ENCODE measurements around the gene PRSS36. TPM values are rescaled to one million over a fixed set of nuclear protein-coding genes. Genes with fewer than 3 reads are reported as not detected.
A peak's percentile ranks its signal among the peaks of the same experiment; 100 is the strongest.

Gene PRSS36
- total RNA-seq, 1 experiment from 2014 or later: 0.12 TPM

- no peak for DNase-seq (ENCODE audit: low spot score)
These were observed 49.8 kb downstream of the PRSS36 start for GRCh38 chr16:31099860-31100638.

- DNase-seq (ENCODE audit: low spot score): peak; percentile 98
These were observed 55.3 kb downstream of the PRSS36 start, which contains the start of gene VKORC1 for GRCh38 chr16:31094424-31095120. Gene VKORC1 (minus strand): TSS chr16:31094797. CDS start chr16:31094729, 68 bp downstream.

- no peak for DNase-seq (ENCODE audit: low spot score)
These were observed 55.8 kb downstream of the PRSS36 start for GRCh38 chr16:31094088-31094423.

DNA sequence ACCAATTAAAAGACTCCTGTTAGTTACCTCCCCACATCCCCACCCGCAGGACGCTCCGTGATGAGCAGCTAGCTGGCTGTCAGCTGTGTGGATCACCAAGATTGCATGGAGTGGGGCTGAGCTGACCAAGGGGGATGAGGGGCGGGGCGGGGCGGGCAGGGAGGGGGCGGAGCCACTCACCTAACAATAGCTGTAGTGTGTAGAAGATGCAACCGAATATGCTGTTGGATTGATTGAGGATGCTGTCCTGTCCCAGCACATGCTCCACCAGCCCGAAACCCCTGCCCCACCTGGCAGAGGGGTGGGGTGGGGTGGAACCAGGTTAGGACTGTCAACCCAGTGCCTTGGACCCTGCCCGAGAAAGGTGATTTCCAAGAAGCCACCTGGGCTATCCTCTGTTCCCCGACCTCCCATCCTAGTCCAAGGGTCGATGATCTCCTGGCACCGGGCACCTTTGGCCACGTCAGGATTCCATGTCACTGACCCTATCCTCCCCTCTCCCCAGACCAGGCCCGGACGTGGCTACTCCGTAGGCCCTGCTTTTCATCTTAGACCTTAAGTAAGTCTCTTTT is 56.6 kb downstream of the PRSS36 start:
- DNase-seq (ENCODE audit: low spot score): peak; percentile 36

DNA sequence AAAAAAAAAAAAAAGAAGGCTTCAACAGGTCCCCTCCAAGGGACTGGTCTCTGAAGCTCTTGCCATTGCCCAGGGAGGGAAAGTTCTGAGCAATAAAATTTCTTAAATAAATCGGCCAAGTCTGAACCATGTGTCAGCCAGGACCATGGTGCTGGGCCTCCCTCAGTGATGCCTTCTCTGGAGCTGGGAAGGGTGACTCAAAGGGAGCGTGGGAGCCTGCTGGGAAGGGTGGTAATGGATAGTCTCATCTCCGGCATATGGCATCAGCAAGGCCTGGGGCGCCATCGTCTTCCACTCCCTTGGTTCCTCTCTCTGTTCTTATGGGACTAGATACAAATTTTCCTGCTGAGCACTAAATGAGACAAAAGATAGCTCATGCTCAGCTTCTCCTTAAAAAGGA is 57.5 kb downstream of the PRSS36 start:
- DNase-seq (ENCODE audit: low spot score): no peak

DNA sequence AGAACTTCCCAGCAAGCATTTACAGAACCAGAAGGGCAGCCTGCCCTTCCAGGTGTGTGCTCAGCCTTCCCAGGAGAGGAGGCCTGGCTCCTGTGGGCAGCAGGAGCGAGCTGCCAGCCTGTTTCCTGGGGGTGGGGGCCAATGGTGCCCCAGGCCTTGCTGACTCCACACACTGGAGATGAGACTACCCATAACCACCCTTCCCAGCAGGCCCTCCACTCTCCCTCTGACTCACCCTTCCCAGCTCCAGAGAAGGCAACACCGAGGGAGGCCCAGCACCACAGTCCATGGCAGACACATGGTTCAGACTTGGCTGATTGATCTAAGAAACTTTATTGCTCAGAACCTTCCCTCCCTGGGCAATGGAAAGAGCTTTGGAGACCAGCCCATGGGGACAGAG is 59.3 kb downstream of the PRSS36 start:
- DNase-seq (ENCODE audit: low spot score): no peak

- no peak for DNase-seq (ENCODE audit: low spot score)
These were observed 60.7 kb downstream of the PRSS36 start for GRCh38 chr16:31089199-31089598.

Other genes starting within 250 kb of the PRSS36 start
- 5.0 and 13.8 TPM in 2 replicates for gene FBXL19, start 226.5 kb downstream of the PRSS36 start, total RNA-seq (2014; rRNA removed; shearing (Covaris generic))
- 30.5 and 43.8 TPM in 2 replicates for gene ORAI3, start 201.0 kb downstream of the PRSS36 start, total RNA-seq (2014; rRNA removed; shearing (Covaris generic))
- 1.4 and 1.7 TPM in 2 replicates for gene SETD1A, start 192.3 kb downstream of the PRSS36 start, total RNA-seq (2014; rRNA removed; shearing (Covaris generic))
- 0.68 and 1.0 TPM in 2 replicates for gene HSD3B7, start 164.9 kb downstream of the PRSS36 start, total RNA-seq (2014; rRNA removed; shearing (Covaris generic))
- 0.04 TPM in 1 of 2 replicates, not detected in the other for gene STX1B, start 139.4 kb downstream of the PRSS36 start, total RNA-seq (2014; rRNA removed; shearing (Covaris generic))
- 10.5 and 15.7 TPM in 2 replicates for gene STX4, start 116.5 kb downstream of the PRSS36 start, total RNA-seq (2014; rRNA removed; shearing (Covaris generic))
- 5.6 and 7.0 TPM in 2 replicates for gene ZNF668, start 75.8 kb downstream of the PRSS36 start, total RNA-seq (2014; rRNA removed; shearing (Covaris generic))
- 6.4 and 6.9 TPM in 2 replicates for gene ZNF646, start 75.6 kb downstream of the PRSS36 start, total RNA-seq (2014; rRNA removed; shearing (Covaris generic))
- 0.14 and 0.31 TPM in 2 replicates for gene PRSS53, start 61.1 kb downstream of the PRSS36 start, total RNA-seq (2014; rRNA removed; shearing (Covaris generic))
- 75.1 and 81.7 TPM in 2 replicates for gene VKORC1, start 55.3 kb downstream of the PRSS36 start, total RNA-seq (2014; rRNA removed; shearing (Covaris generic))
- gene BCKDK, start 41.7 kb downstream of the PRSS36 start, total RNA-seq (2014; rRNA removed; shearing (Covaris generic)): 32.7 and 38.6 TPM in 2 replicates
- gene KAT8, start 32.4 kb downstream of the PRSS36 start, total RNA-seq (2014; rRNA removed; shearing (Covaris generic)): 37.9 and 40.8 TPM in 2 replicates
- 0.04 TPM in 1 of 2 replicates, not detected in the other for gene PRSS8, start 14.3 kb downstream of the PRSS36 start, total RNA-seq (2014; rRNA removed; shearing (Covaris generic))
- 21.5 and 25.8 TPM in 2 replicates for gene FUS, start 30.1 kb upstream of the PRSS36 start, total RNA-seq (2014; rRNA removed; shearing (Covaris generic))
- not detected in 2 replicates for gene PYCARD, start 52.7 kb upstream of the PRSS36 start, total RNA-seq (2014; rRNA removed; shearing (Covaris generic))
- not detected in 2 replicates for gene TRIM72, start 64.1 kb upstream of the PRSS36 start, total RNA-seq (2014; rRNA removed; shearing (Covaris generic))
- gene PYDC1, start 67.1 kb upstream of the PRSS36 start, total RNA-seq (2014; rRNA removed; shearing (Covaris generic)): not detected in 2 replicates
- gene ITGAM, start 109.9 kb upstream of the PRSS36 start, total RNA-seq (2014; rRNA removed; shearing (Covaris generic)): 0.02 TPM in 2 replicates
- 1.8 and 4.4 TPM in 2 replicates for gene ITGAX, start 205.1 kb upstream of the PRSS36 start, total RNA-seq (2014; rRNA removed; shearing (Covaris generic))
- gene ITGAD, start 243.3 kb upstream of the PRSS36 start, total RNA-seq (2014; rRNA removed; shearing (Covaris generic)): not detected in 2 replicates